MCF 10A (cell line): Measurements from ENCODE around the gene CDCA4. TPM values are rescaled to one million over a fixed set of nuclear protein-coding genes. Genes with fewer than 3 reads are reported as not detected.

Experiments used
- BruUV-seq: library from RNA; stranded (reverse); fragments of 400-500 nt; replicated peaks from 2 replicates; lab custom pipeline; 2021; lab: Mats Ljungman, UMichigan
- CTCF ChIA-PET: fragments of 300-600 bp; sonication (Branson Sonifier 250); formaldehyde crosslinking; extraction: SDS; loops from one replicate; lab custom pipeline; 2021; ENCODE audit warnings: antibody characterized with exemption, inconsistent platforms; lab: Yijun Ruan, JAX
- POLR2A ChIA-PET: fragments of 300-600, 350-650 bp; sonication (Branson Sonifier 250); formaldehyde crosslinking; extraction: SDS; loops from one replicate; lab custom pipeline; 2020; ENCODE audit warnings: antibody characterized with exemption, inconsistent platforms; lab: Yijun Ruan, JAX
- DNase-seq: peaks from one replicate; pipeline ENCODE4 v3.0.0-alpha.2; 2018; ENCODE audit not compliant: unreplicated experiment
- H3K27ac Mint-ChIP-seq: one replicate; pipeline ENCODE4 v1.8.0; 2022; ENCODE audit warnings: mild to moderate bottlenecking, low read depth, mixed read lengths; ENCODE audit not compliant: unreplicated experiment
- H3K27me3 Mint-ChIP-seq: one replicate; pipeline ENCODE4 v1.8.0; 2022; ENCODE audit warnings: mixed read lengths; ENCODE audit not compliant: insufficient read depth, unreplicated experiment
- H3K36me3 Mint-ChIP-seq: one replicate; pipeline ENCODE4 v1.8.0; 2022; ENCODE audit warnings: mild to moderate bottlenecking, moderate library complexity, mixed read lengths; ENCODE audit not compliant: insufficient read depth, unreplicated experiment
- H3K4me1 Mint-ChIP-seq: one replicate; pipeline ENCODE4 v1.8.0; 2022; ENCODE audit warnings: mixed read lengths; ENCODE audit not compliant: insufficient read depth, unreplicated experiment
- H3K4me3 Mint-ChIP-seq: one replicate; pipeline ENCODE4 v1.8.0; 2022; ENCODE audit warnings: mild to moderate bottlenecking, moderate library complexity, mixed read lengths; ENCODE audit not compliant: unreplicated experiment
- H3K9me3 Mint-ChIP-seq: one replicate; pipeline ENCODE4 v1.8.0; 2022; ENCODE audit warnings: mixed read lengths; ENCODE audit not compliant: unreplicated experiment
- CTCF ChIP-seq: fragments of 200-600 bp; IDR thresholded peaks from one replicate; pipeline ENCODE4 v1.8.0; 2022; ENCODE audit warnings: antibody characterized with exemption, mild to moderate bottlenecking; ENCODE audit not compliant: unreplicated experiment
- intact Hi-C: fragments of 100-400 bp; cut with micrococcal nuclease; formaldehyde crosslinking; loops from 2 replicates; pipeline ENCODE4 v1.14.1; 2022
- total RNA-seq: library from RNA; stranded (reverse); gene quantifications from 2 replicates; pipeline ENCODE4 v1.2.3, GENCODE V29; 2022

The CDCA4 gene
- total RNA-seq, 1 experiment from 2014 or later = 33.0 TPM

- H3K36me3 Mint-ChIP-seq = peaks cover 46% of the 10 kb centered on the region
- H3K27ac Mint-ChIP-seq = peak overlapping the region; percentile 99
- CTCF ChIA-PET = interaction anchor here (0.6 to 6.5 kb wide), 5 partner anchors 16 to 120 kb away, joined by 3 to 167 read pairs (median 5); partner anchors contain the start of gene CDCA4
- intact Hi-C loops = loop anchor here (2.0 kb wide), 1 partner anchor 115 kb away; no protein-coding TSS in a partner anchor
- H3K27me3 Mint-ChIP-seq = no peaks in the 10 kb centered on the region
- no peaks in the 10 kb centered on the region for H3K9me3 Mint-ChIP-seq
- peak overlapping the region; percentile 92 for H3K4me3 Mint-ChIP-seq
- TF ChIP-seq CTCF = no peak
- POLR2A ChIA-PET = interaction anchor here (0.7 to 11.4 kb wide), 15 partner anchors 9 to 343 kb away, joined by 3 to 636 read pairs (median 18); partner anchors contain the start of genes CDCA4, CEP170B, CLBA1 and PACS2
- DNase-seq = no peak
- BruUV-seq = TSS peak; percentile 33
- peaks cover 36% of the 10 kb centered on the region for H3K4me1 Mint-ChIP-seq
Measured at GRCh38 chr14:104971447-104972240, 49.2 kb downstream of the CDCA4 start.

GRCh38 chr14:104970231-104971068, 50.4 kb downstream of the CDCA4 start:
- Mint-ChIP-seq H3K4me3 (peak overlapping the region; percentile 92), H3K27me3 (no peaks in the 10 kb centered on the region), H3K27ac (peak overlapping the region; percentile 99), H3K9me3 (no peaks in the 10 kb centered on the region), H3K36me3 (peaks cover 54% of the 10 kb centered on the region), H3K4me1 (peaks cover 35% of the 10 kb centered on the region)
- no TSS peak for BruUV-seq
- CTCF ChIA-PET = interaction anchor here (0.7 to 1.1 kb wide), 6 partner anchors 13 to 145 kb away, joined by 3 to 5 read pairs (median 4); no protein-coding TSS in a partner anchor
- peak; percentile 92 for DNase-seq
- intact Hi-C loops = no loop called here
- no peak for TF ChIP-seq CTCF
- POLR2A ChIA-PET = interaction anchor here (0.6 to 11.4 kb wide), 20 partner anchors 8 to 373 kb away, joined by 3 to 636 read pairs (median 4); partner anchors contain the start of genes CDCA4, CEP170B and CLBA1

GRCh38 chr14:104969741-104970230, 51.1 kb downstream of the CDCA4 start:
- Mint-ChIP-seq H3K4me3 (peak overlapping the region; percentile 92), H3K27me3 (no peaks in the 10 kb centered on the region), H3K36me3 (peaks cover 54% of the 10 kb centered on the region), H3K4me1 (peaks cover 35% of the 10 kb centered on the region), H3K9me3 (no peaks in the 10 kb centered on the region), H3K27ac (peak overlapping the region; percentile 99)
- POLR2A ChIA-PET = interaction anchor here (0.6 to 11.4 kb wide), 19 partner anchors 8 to 374 kb away, joined by 3 to 636 read pairs (median 8); partner anchors contain the start of genes CDCA4, CEP170B, CLBA1 and SIVA1
- CTCF ChIA-PET = interaction anchor here (0.9 to 1.6 kb wide), 7 partner anchors 10 to 144 kb away, joined by 3 to 7 read pairs (median 4); no protein-coding TSS in a partner anchor
- BruUV-seq = TSS peak; percentile 39
- DNase-seq = no peak
- no peak for TF ChIP-seq CTCF
- intact Hi-C loops = no loop called here
